GM04503 (cell line): ENCODE measurements around the gene PIGO.

Experiments used
- DNase-seq: peaks from one replicate; pipeline ENCODE4 v3.0.0-alpha.2; 2012; ENCODE audit warnings: low read depth

The PIGO gene

DNA sequence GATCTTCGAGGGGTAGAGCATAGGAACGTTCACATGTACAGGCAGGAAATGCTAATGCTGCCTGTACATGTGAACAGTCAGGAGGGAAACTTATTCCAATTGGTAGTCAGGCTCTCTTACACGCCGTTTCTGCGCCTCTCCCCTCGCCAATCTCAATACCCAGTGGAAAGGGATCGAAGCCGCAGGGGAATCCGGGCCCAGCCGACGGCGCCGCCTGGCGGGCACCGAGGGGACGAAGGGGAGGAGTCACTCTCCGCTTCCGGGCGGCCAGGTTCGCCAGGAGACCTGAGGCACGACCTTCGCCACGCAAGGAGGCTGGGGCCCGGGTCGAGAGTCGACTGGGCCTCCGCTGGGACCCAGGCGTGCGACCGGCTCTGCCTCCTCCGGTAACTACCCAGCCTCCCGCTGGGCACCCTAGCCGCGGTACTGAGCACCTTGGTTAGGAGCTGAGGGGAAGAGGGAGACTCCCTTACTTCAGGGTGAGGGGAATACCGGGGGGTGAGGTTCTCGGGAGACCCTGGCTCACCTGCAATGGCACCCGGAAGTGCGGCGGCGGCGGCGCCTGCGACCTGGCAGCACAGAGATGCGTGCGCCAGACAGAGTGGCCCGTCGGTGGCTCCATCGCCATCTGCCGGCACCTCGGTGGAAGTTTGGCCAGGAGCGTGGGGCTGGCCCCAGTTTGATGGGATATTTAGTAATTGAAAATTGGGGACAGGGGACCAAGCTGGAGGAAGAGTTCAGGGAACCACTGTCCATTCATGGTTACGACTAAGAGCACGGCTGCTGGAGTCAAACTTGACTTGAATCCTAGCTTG, at the start of gene PIGO:
Gene PIGO (minus strand): TSS at position 557 of the 815 bp plus-strand sequence. CDS start 1,026 bp downstream, outside the sequence.
- DNase-seq: no peak

- DNase-seq: no peak
Observed at GRCh38 chr9:35142037-35142436, 45.6 kb upstream of the PIGO start.

DNA sequence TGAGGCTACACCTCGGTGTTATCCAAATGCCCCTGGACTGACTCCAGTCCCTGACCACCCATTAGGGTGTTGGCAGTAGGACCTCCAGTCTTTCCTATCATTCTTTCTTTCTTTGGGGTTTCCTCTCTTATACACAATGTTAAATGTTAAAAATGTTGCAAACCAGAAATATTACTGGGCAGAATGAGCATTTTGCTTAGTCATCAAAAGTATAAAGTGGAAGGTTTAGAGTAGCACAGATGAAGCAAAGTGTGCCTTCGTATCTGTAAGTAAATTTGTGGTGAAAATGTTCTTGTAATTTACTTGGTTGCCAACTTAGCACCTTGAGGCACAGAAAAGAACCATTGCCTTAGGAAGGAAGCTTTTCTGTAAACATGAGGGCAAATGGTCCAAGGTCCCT, 43.7 kb upstream of the PIGO start:
- no peak for DNase-seq

DNA sequence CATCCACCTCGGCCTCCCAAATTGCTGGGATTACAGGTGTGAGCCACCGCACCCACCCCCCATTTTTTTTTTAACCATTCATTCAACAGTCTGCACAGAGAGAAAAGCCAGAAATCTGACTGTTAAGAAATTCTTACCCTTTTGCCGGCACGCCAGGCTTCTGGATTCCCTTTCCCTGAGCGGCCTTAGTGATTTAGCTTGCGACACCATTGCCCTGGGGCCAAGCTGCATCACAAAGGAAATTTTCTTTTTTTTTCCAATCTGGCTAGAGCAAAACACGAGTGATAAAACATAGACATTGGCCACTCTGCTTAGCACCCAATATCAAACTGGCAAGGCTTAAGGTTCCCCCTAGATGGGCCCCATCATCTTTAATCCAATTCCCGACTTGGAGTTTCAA, 40.5 kb upstream of the PIGO start:
- DNase-seq: no peak

- no peak for DNase-seq
Observed at GRCh38 chr9:35135988-35136387, 39.6 kb upstream of the PIGO start.

GRCh38 chr9:35134920-35135319, 38.5 kb upstream of the PIGO start:
- no peak for DNase-seq

DNA sequence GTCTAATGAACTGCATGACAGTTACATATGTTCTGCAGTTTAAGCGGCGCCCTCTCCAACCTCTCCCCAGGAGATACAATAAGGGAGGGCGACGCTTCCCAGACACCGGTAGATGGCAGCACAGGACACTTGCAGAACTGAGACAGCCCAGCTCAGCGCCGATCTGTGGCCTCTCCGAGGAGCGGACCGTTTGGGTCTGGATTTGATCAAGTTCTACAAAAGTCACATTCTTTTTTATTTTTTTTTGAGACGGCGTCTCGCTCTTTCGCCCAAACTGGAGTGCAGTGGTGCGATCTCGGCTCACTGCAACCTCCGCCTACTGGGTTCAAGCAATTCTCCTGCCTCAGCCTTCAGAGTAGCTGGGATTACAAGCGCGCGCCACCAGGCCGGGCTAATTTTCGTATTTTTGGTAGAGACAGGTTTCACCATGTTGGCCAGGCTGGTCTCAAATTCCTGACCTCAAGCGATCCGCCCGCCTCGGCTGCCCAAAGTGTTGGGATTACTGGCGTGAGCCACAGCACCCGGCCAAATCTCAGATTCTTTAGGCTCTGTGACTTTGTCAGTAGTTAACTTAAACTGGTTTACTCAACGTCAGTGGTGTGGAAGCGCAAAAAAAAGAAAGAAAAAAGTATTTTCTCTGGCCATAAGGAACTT, 20.6 kb upstream of the PIGO start:
- peak; percentile 69 for DNase-seq

- no peak for DNase-seq
Observed at GRCh38 chr9:35116539-35116897, 20.1 kb upstream of the PIGO start.

GRCh38 chr9:35115680-35116538, 19.5 kb upstream of the PIGO start, which contains the start of gene ATOSB:
Gene ATOSB, minus strand, starts transcription at chr9:35115862. Its CDS starts 7,588 bp downstream, at chr9:35108274.
- peak; percentile 84 for DNase-seq

GRCh38 chr9:35114840-35115628, 18.6 kb upstream of the PIGO start:
- DNase-seq: no peak

- peak; percentile 94 for DNase-seq
Observed at GRCh38 chr9:35114113-35114839, 17.9 kb upstream of the PIGO start.

GRCh38 chr9:35112257-35113020, 16.0 kb upstream of the PIGO start:
- DNase-seq: no peak

DNA sequence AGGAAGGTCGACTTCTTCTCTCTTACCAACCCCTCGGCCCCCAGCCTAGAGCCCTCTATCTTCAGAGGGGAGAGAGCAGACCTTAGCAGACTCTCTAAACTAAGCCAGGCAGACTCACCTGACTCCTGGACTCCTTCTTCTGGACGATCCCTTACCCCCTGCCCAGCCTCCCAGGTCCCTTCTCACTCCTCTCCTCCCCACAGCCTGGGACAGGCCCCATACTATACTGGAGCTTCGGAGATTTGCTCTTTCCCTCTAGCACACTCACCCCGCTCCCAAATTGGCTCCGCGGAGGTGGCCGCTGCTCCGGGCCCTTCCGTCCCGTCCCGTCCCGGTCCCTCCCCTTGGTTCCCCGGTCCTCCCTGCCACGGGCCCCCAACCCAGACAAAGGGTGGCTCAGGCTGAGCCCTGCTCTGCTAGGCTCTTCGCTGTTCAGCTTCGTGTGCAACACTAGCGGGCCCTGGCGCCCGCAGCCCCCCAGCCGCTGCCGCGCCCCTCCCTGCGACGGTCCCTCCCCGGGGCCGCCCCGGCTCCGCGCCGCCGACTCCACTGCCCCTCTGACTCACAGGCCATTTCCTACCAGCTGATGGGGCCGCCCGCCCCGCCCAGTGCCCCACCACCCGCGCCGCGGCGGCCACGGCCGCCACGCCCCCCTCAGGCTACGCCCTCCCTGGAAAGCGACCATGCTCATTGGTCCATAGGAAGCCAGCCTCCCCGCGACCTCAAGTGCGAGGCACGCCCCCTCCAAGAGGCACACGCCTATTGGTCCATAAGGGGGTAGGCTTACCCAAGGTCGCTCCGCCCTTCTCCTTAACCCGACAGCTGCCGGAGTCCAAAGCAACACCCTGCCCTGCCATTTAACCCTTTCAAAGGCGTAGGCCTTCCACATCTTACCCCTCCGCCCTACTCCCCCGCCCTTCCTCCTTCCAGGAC, 14.9 kb upstream of the PIGO start:
- DNase-seq: peak; percentile 89

DNA sequence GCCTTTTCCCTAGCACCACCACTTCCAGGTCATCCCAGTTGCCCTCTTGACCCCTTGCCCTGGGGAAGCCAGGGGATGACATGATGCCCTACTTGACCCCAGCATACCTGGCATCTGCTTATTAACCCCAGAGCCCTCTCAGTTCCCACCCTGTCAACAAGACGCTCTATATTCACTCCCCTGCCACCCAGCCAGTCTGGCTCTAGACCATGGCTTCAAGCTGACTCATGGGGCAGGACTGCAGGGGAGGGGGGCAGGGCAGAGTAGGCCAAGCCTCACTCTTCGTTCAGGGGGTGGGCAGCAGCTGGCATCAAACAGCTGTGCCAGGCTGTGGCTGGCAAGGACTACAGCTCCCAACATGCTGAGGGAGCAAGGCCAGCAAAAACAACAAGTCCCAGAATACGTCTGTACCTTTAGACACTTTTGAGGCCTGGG, 14.0 kb upstream of the PIGO start:
- DNase-seq: no peak

DNA sequence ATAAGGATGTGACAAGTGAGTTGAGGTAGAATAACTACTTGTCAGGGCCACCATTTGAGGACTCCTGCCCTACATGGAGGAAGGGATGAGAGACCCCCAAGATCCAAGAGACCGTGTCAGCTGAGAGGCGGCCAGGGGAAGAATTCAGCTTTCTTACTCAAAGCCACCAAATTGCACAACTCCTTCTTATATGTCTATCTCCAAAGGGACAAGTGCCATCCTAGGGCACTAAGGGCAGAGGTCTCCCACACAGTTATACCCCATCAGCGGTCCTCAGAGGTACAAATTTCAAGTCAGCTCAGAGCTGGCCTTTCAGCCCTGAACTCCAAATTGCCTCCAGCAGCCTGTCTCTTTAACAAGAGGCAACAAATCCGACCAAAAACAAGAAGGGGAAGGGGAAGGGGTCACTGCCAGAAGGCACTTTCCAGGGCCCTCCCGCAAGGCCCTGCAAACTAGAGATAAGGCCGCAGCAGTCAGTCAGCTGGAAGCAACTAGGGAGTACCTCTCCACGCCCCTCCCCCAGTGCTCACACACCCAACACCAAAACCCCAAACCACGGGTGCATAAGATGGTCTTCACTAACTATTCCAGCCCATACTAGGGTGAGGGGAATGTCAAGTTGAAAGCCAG, 12.7 kb upstream of the PIGO start:
- DNase-seq: no peak

GRCh38 chr9:35108461-35108860, 12.1 kb upstream of the PIGO start:
- DNase-seq: no peak

DNA sequence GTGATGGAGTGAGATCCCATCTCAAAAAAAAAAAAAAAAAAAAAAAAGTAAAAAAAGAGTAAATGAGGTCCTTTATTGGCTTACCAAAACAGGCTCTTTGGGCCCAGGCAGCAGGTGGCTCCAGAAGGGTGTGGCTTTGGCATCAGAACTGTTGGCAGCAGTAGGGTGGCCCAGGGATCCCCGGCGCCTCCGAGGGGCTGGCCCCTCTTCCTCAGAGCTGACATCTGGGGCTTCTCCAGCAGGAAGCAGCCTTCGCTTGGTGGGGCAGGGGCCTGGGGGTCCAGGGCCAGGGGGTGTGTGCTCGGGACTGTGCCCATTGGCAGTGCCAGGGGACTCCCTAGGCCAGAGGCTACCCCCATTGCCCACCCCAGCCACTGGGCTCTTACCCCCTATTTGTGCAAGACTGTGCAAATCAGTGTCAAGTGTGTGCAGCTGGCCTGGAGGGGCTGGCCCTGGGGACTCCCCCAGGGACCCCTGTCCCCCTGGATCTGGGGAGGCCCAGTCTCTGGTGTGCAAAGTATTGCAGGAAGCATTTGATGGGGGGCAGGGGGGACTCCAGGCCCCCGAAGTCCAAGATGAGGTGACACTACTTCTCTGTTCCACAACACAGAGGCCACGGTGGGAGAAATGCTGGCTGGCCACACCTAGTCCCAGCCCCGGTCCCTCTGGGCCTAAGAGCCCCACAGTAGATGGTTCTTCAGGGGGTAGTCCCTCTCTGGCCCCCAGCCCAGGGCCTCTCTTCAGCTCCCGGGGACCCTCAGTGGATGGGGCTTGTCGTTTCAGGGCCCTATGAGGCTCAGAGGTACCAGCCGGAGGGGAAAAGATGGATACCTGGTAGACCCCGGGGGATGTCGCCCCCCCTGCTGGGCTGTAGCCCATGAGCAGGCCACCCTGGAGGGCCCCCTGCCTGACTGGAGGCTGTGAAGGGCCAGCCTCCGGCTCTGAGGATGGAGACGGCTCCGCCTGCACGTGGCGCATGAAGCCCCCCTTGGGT, 11.2 kb upstream of the PIGO start:
- DNase-seq: no peak
